Keratinocyte (primary cell): ENCODE data around the gene PRR22. TPM values are rescaled to one million over a fixed set of nuclear protein-coding genes. Genes with fewer than 3 reads are reported as not detected.

Source experiments
- DNase-seq: peaks from one replicate; pipeline ENCODE4 v3.0.0-alpha.2; 2011; ENCODE audit warnings: low read depth, missing footprints, low spot score
- FAIRE-seq: peaks from 2 replicates; lab custom pipeline; 2011; peaks lifted over from hg19 to GRCh38; lab: Jason Lieb, UNC
- H2AFZ ChIP-seq: 2 replicates; pipeline ENCODE4 v1.6.0; 2012; ENCODE audit warnings: low read length, control low read depth, inconsistent platforms; ENCODE audit not compliant: control insufficient read depth
- H3K27ac ChIP-seq: 2 replicates; pipeline ENCODE4 v1.5.1; 2011; ENCODE audit warnings: low read length; ENCODE audit not compliant: control insufficient read depth, insufficient read depth
- H3K27me3 ChIP-seq: 3 replicates; pipeline ENCODE4 v1.6.0; 2011; ENCODE audit warnings: low read length; ENCODE audit not compliant: control insufficient read depth, insufficient read depth; ENCODE audit errors: extremely low read depth
- H3K36me3 ChIP-seq, 2 experiments: 2 replicates in 1 of 2; 3 replicates in 1 of 2; pipeline ENCODE4 v1.5.1; 2011; ENCODE audit warnings: low read length in 2 of 2, mild to moderate bottlenecking in 1 of 2; ENCODE audit not compliant: control insufficient read depth in 2 of 2, insufficient read depth in 2 of 2; ENCODE audit errors: extremely low read depth in 1 of 2
- H3K4me1 ChIP-seq: 3 replicates; pipeline ENCODE4 v1.5.1; 2011; ENCODE audit warnings: low read length; ENCODE audit not compliant: control insufficient read depth, insufficient read depth; ENCODE audit errors: extremely low read depth
- H3K4me2 ChIP-seq: 3 replicates; pipeline ENCODE4 v1.6.0; 2011; ENCODE audit warnings: low read depth, low read length; ENCODE audit not compliant: control insufficient read depth, insufficient read depth; ENCODE audit errors: extremely low read depth
- H3K4me3 ChIP-seq, 3 experiments: fragments of 200-600 bp in 1 of 3; sonication (generic) in 1 of 3; 2 replicates in 2 of 3; 3 replicates in 1 of 3; pipeline ENCODE4 v1.5.1; 2011 to 2016; ENCODE audit warnings: low read length in 3 of 3, mild to moderate bottlenecking in 3 of 3, control low read depth in 2 of 3, inconsistent platforms in 1 of 3, low read depth in 1 of 3, mixed read lengths in 1 of 3, mixed run types in 1 of 3, moderate library complexity in 1 of 3; ENCODE audit not compliant: control insufficient read depth in 2 of 3, insufficient read depth in 2 of 3; ENCODE audit errors: extremely low read depth in 1 of 3
- H3K79me2 ChIP-seq: 2 replicates; pipeline ENCODE4 v1.6.0; 2012; ENCODE audit warnings: low read length; ENCODE audit not compliant: control insufficient read depth, insufficient read depth
- H3K9ac ChIP-seq: 3 replicates; pipeline ENCODE4 v1.6.0; 2011; ENCODE audit warnings: low read length; ENCODE audit not compliant: control insufficient read depth, insufficient read depth; ENCODE audit errors: extremely low read depth
- H3K9me1 ChIP-seq: 3 replicates; pipeline ENCODE4 v1.6.0; 2011; ENCODE audit warnings: low read length; ENCODE audit not compliant: control insufficient read depth, insufficient read depth; ENCODE audit errors: extremely low read depth
- H3K9me3 ChIP-seq: 2 replicates; pipeline ENCODE4 v1.5.1; 2012; ENCODE audit warnings: low read depth, low read length; ENCODE audit not compliant: control insufficient read depth
- H4K20me1 ChIP-seq: 3 replicates; pipeline ENCODE4 v1.6.0; 2011; ENCODE audit warnings: low read length; ENCODE audit not compliant: control insufficient read depth, insufficient read depth; ENCODE audit errors: extremely low read depth
- CTCF ChIP-seq, 3 experiments: IDR thresholded peaks in 1 of 3; conservative IDR thresholded peaks in 1 of 3; optimal IDR thresholded peaks in 1 of 3; 2 replicates in 2 of 3; 3 replicates in 1 of 3; pipeline versions ENCODE3 to v1.5.1; 2011; ENCODE audit warnings: low read length in 3 of 3, mild to moderate bottlenecking in 3 of 3, moderate library complexity in 2 of 3, control low read depth in 1 of 3, inconsistent platforms in 1 of 3; ENCODE audit not compliant: insufficient read depth in 2 of 3; ENCODE audit errors: extremely low read depth in 1 of 3
- EZH2 ChIP-seq: IDR thresholded peaks from one replicate; pipeline ENCODE4 v1.6.1; 2012; ENCODE audit warnings: inconsistent platforms, mild to moderate bottlenecking, low read length, moderate library complexity
- dilution Hi-C: fragments of 300-500 bp; cut with MboI; formaldehyde crosslinking; loops from one replicate; pipeline ENCODE4 v1.7.0; 2020; ENCODE audit warnings: low sequenced_read_pairs; ENCODE audit not compliant: extremely low pct_ligation_motif_present
- polyA plus RNA-seq, 5 experiments: library from polyadenylated mRNA; depleted of rRNA in 3 of 5; stranded (reverse) in 3 of 5; stranded (forward) in 1 of 5; unstranded in 1 of 5; fragments of >200 nt; gene quantifications; 1 replicate in 1 of 5; 2 replicates in 3 of 5; 3 replicates in 1 of 5; pipeline versions ENCODE4 v1.2.1 to v1.2.3, GENCODE V29; 2011 to 2012; ENCODE audit warnings: missing spikeins in 2 of 5, low read depth in 1 of 5, low replicate concordance in 1 of 5

PRR22 gene
- polyA plus RNA-seq, 1 donor (not counting 4 experiments of a cell fraction or from before 2014, with no cell fraction given) = 0.55 TPM

- Histone ChIP-seq H3K27me3 (no peaks in the 10 kb centered on the region), H3K36me3 (no peaks in the 10 kb centered on the region), H3K4me2 (no peak overlapping the region), H4K20me1 (no peaks in the 10 kb centered on the region), H3K9me1 (no peaks in the 10 kb centered on the region), H3K9me3 (no peaks in the 10 kb centered on the region), H3K4me3 (no peak overlapping the region), H3K9ac (no peak overlapping the region), H3K79me2 (no peaks in the 10 kb centered on the region), H3K4me1 (no peaks in the 10 kb centered on the region), H3K27ac (no peak overlapping the region), H2AFZ (no peak overlapping the region)
- no peak for DNase-seq
- FAIRE-seq = no peak
- dilution Hi-C loops = no loop called here
- TF ChIP-seq EZH2 (no peak), CTCF (optimal IDR thresholded peaks at IDR 0.05 in 1 of 3, IDR thresholded peaks at IDR 0.05 in 1 of 3, conservative IDR thresholded peaks at IDR 0.05 in 1 of 3; ENCODE audit: extremely low read depth in 1 of 3, insufficient read depth in 2 of 3, low read length in 3 of 3) (no peak)
Measured at GRCh38 chr19:5765220-5765619, 19.3 kb downstream of the PRR22 start.

- H4K20me1 ChIP-seq = no peaks in the 10 kb centered on the region
- no peaks in the 10 kb centered on the region for H3K36me3 ChIP-seq
- no peak overlapping the region for H2AFZ ChIP-seq
- no peak for DNase-seq
- no peaks in the 10 kb centered on the region for H3K27me3 ChIP-seq
- H3K9me3 ChIP-seq = no peaks in the 10 kb centered on the region
- H3K79me2 ChIP-seq = no peaks in the 10 kb centered on the region
- no peak for TF ChIP-seq CTCF (optimal IDR thresholded peaks at IDR 0.05 in 1 of 3, IDR thresholded peaks at IDR 0.05 in 1 of 3, conservative IDR thresholded peaks at IDR 0.05 in 1 of 3; ENCODE audit: extremely low read depth in 1 of 3, insufficient read depth in 2 of 3, low read length in 3 of 3)
- no peak for TF ChIP-seq EZH2
- H3K4me3 ChIP-seq = no peak overlapping the region
- dilution Hi-C loops = no loop called here
- no peak overlapping the region for H3K9ac ChIP-seq
- no peaks in the 10 kb centered on the region for H3K4me1 ChIP-seq
- no peak for FAIRE-seq
- H3K4me2 ChIP-seq = no peak overlapping the region
- H3K9me1 ChIP-seq = no peaks in the 10 kb centered on the region
- no peak overlapping the region for H3K27ac ChIP-seq
Measured at GRCh38 chr19:5762608-5763217, 21.8 kb downstream of the PRR22 start.
